WERI-Rb-1 (cell line): ENCODE results near the gene BMPR1A.

Source experiments
- DNase-seq: peaks from one replicate; pipeline ENCODE4 v3.0.0-alpha.2; 2020
- H3K27ac ChIP-seq: fragments of 250-450 bp; sonication (Bioruptor Pico); 2 replicates; pipeline ENCODE4 v1.5.1; 2020; ENCODE audit warnings: mild to moderate bottlenecking, moderate library complexity
- H3K27me3 ChIP-seq: fragments of 250-450 bp; sonication (Bioruptor Pico); 2 replicates; pipeline ENCODE4 v1.5.1; 2021; ENCODE audit warnings: mild to moderate bottlenecking, low read depth, moderate library complexity; ENCODE audit not compliant: insufficient read depth, severe bottlenecking
- H3K36me3 ChIP-seq: fragments of 250-450 bp; sonication (Bioruptor Pico); 2 replicates; pipeline ENCODE4 v1.5.1; 2020; ENCODE audit warnings: mild to moderate bottlenecking, moderate library complexity
- H3K4me3 ChIP-seq: 2 replicates; pipeline ENCODE4 v1.5.1; 2011; ENCODE audit warnings: low read depth, mild to moderate bottlenecking, control low read depth, low read length
- H3K9me3 ChIP-seq: fragments of 250-450 bp; sonication (Bioruptor Pico); 2 replicates; pipeline ENCODE4 v1.5.1; 2021; ENCODE audit warnings: mild to moderate bottlenecking, moderate library complexity; ENCODE audit not compliant: severe bottlenecking
- CTCF ChIP-seq: IDR thresholded peaks from 2 replicates; pipeline ENCODE4 v1.5.1; 2011; ENCODE audit warnings: low read depth, mild to moderate bottlenecking, control low read depth, inconsistent platforms, low read length

BMPR1A gene

GRCh38 chr10:86725980-86726676 lies 30.3 kb upstream of the BMPR1A start:
- Histone ChIP-seq H3K36me3 (no peaks in the 10 kb centered on the region), H3K27ac (no peak overlapping the region), H3K27me3 (no peaks in the 10 kb centered on the region), H3K9me3 (no peaks in the 10 kb centered on the region), H3K4me3 (no peak overlapping the region)
- TF ChIP-seq CTCF: no peak
- DNase-seq: no peak

- no peaks in the 10 kb centered on the region for H3K9me3 ChIP-seq
- TF ChIP-seq CTCF: no peak
- no peak overlapping the region for H3K4me3 ChIP-seq
- DNase-seq: no peak
- H3K27ac ChIP-seq: no peak overlapping the region
- no peaks in the 10 kb centered on the region for H3K27me3 ChIP-seq
- no peaks in the 10 kb centered on the region for H3K36me3 ChIP-seq
Measured at GRCh38 chr10:86726677-86726999, 29.8 kb upstream of the BMPR1A start.

- H3K27me3 ChIP-seq: no peaks in the 10 kb centered on the region
Measured at GRCh38 chr10:86727470-86727869, 28.9 kb upstream of the BMPR1A start.

GRCh38 chr10:86728056-86728455 lies 28.4 kb upstream of the BMPR1A start:
- Histone ChIP-seq H3K27me3 (no peaks in the 10 kb centered on the region), H3K27ac (no peak overlapping the region), H3K36me3 (no peaks in the 10 kb centered on the region), H3K4me3 (no peak overlapping the region), H3K9me3 (no peaks in the 10 kb centered on the region)
- no peak for DNase-seq
- no peak for TF ChIP-seq CTCF

More at GRCh38 chr10:86727470-86727869, 28.9 kb upstream of the BMPR1A start:
- Histone ChIP-seq H3K4me3 (no peak overlapping the region), H3K27ac (no peak overlapping the region), H3K9me3 (no peaks in the 10 kb centered on the region), H3K36me3 (no peaks in the 10 kb centered on the region)
- TF ChIP-seq CTCF: no peak
- no peak for DNase-seq

- no peaks in the 10 kb centered on the region for H3K36me3 ChIP-seq
- TF ChIP-seq CTCF: no peak
- no peak overlapping the region for H3K4me3 ChIP-seq
- no peaks in the 10 kb centered on the region for H3K27me3 ChIP-seq
- H3K9me3 ChIP-seq: no peaks in the 10 kb centered on the region
- DNase-seq: no peak
- no peak overlapping the region for H3K27ac ChIP-seq
Measured at GRCh38 chr10:86729677-86730076, 26.7 kb upstream of the BMPR1A start.

- H3K27ac ChIP-seq: no peak overlapping the region
- no peak for DNase-seq
- no peaks in the 10 kb centered on the region for H3K27me3 ChIP-seq
- H3K4me3 ChIP-seq: no peak overlapping the region
- no peaks in the 10 kb centered on the region for H3K9me3 ChIP-seq
- no peaks in the 10 kb centered on the region for H3K36me3 ChIP-seq
- TF ChIP-seq CTCF: no peak
Measured at GRCh38 chr10:86730227-86730626, 26.2 kb upstream of the BMPR1A start.
